ENCODE data around the gene SPEM2.

DNA sequence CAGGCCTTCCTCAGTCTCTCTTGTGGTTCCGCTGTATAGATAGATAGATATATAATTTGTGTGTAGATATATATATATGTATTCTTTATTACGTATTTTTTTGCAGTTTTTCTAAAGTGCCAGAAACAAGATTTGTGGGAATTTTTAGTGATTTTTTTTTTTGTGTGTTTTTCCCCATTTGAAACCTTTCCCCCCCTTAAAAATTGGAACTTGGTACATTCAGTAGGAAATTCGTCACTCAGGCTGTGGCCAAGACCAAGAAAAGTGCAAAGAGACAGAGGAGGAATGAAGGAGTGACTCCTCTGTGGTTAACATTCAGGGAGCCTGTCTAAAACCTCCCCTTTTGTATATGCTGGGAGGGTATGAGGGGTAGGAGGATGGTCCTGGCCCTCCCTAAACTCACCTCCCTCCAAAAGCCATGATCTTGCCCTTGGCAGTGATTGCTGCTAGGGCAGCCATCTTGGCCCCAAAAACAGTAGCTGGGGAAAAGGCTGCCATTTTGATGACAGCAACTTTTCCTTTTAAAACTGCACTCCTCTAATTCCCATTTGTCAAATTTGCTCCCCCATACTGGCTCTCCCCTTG, 34.6 kb downstream of the SPEM2 start:
- TF ChIP-seq, protein P1, sequence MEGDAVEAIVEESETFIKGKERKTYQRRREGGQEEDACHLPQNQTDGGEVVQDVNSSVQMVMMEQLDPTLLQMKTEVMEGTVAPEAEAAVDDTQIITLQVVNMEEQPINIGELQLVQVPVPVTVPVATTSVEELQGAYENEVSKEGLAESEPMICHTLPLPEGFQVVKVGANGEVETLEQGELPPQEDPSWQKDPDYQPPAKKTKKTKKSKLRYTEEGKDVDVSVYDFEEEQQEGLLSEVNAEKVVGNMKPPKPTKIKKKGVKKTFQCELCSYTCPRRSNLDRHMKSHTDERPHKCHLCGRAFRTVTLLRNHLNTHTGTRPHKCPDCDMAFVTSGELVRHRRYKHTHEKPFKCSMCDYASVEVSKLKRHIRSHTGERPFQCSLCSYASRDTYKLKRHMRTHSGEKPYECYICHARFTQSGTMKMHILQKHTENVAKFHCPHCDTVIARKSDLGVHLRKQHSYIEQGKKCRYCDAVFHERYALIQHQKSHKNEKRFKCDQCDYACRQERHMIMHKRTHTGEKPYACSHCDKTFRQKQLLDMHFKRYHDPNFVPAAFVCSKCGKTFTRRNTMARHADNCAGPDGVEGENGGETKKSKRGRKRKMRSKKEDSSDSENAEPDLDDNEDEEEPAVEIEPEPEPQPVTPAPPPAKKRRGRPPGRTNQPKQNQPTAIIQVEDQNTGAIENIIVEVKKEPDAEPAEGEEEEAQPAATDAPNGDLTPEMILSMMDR (IDR thresholded peaks at IDR 0.05), result no peak
- TF ChIP-seq POLR2A (IDR thresholded peaks at IDR 0.05), result no peak
